Measurements from ENCODE around the gene RASAL2. TPM values are rescaled to one million over a fixed set of nuclear protein-coding genes. Genes with fewer than 3 reads are reported as not detected.

The RASAL2 gene
- total RNA-seq, 1 experiment from 2014 or later = not detected

- no peak overlapping the region for H3K4me3 ChIP-seq (ENCODE audit: low read length)
- no peaks in the 10 kb centered on the region for H3K27me3 ChIP-seq (ENCODE audit: low read length)
- H3K27ac ChIP-seq (ENCODE audit: low read length) = no peak overlapping the region
- no peak overlapping the region for H2AFZ ChIP-seq (ENCODE audit: low read length)
- no peaks in the 10 kb centered on the region for H3K4me1 ChIP-seq (ENCODE audit: low read length)
- H4K20me1 ChIP-seq (ENCODE audit: insufficient read depth, low read depth, low read length) = no peaks in the 10 kb centered on the region
- no peaks in the 10 kb centered on the region for H3K36me3 ChIP-seq (ENCODE audit: insufficient read depth, low read length)
- H3K79me2 ChIP-seq (ENCODE audit: low read length) = no peaks in the 10 kb centered on the region
- H3K4me2 ChIP-seq (ENCODE audit: low read depth, low read length, poor library complexity, severe bottlenecking) = no peak overlapping the region
- H3K9me3 ChIP-seq (ENCODE audit: low read length) = no peaks in the 10 kb centered on the region
- H3K9me2 ChIP-seq (replicated peaks; ENCODE audit: insufficient read depth, low read length) = no peaks in the 10 kb centered on the region
- no peak overlapping the region for H3K9ac ChIP-seq (ENCODE audit: low read length)
- DNase-seq = no peak
These were observed 426.9 kb downstream of the RASAL2 start for GRCh38 chr1:178520803-178521202.

GRCh38 chr1:178521241-178521640 is 427.3 kb downstream of the RASAL2 start:
- DNase-seq = no peak
- Histone ChIP-seq H3K4me3 (ENCODE audit: low read length) (no peak overlapping the region), H2AFZ (ENCODE audit: low read length) (no peak overlapping the region), H3K9ac (ENCODE audit: low read length) (no peak overlapping the region), H4K20me1 (ENCODE audit: insufficient read depth, low read depth, low read length) (no peaks in the 10 kb centered on the region), H3K27me3 (ENCODE audit: low read length) (no peaks in the 10 kb centered on the region), H3K4me2 (ENCODE audit: low read depth, low read length, poor library complexity, severe bottlenecking) (no peak overlapping the region), H3K9me3 (ENCODE audit: low read length) (no peaks in the 10 kb centered on the region), H3K9me2 (replicated peaks; ENCODE audit: insufficient read depth, low read length) (no peaks in the 10 kb centered on the region), H3K36me3 (ENCODE audit: insufficient read depth, low read length) (no peaks in the 10 kb centered on the region), H3K27ac (ENCODE audit: low read length) (no peak overlapping the region), H3K4me1 (ENCODE audit: low read length) (no peaks in the 10 kb centered on the region), H3K79me2 (ENCODE audit: low read length) (no peaks in the 10 kb centered on the region)

GRCh38 chr1:178527117-178527516 is 433.2 kb downstream of the RASAL2 start:
- H3K4me3 ChIP-seq (ENCODE audit: low read length) = no peak overlapping the region
- H3K9me2 ChIP-seq (replicated peaks; ENCODE audit: insufficient read depth, low read length) = no peaks in the 10 kb centered on the region
- H2AFZ ChIP-seq (ENCODE audit: low read length) = no peak overlapping the region
- no peak overlapping the region for H3K9ac ChIP-seq (ENCODE audit: low read length)
- H3K27ac ChIP-seq (ENCODE audit: low read length) = no peak overlapping the region
- H3K79me2 ChIP-seq (ENCODE audit: low read length) = no peaks in the 10 kb centered on the region
- H3K4me2 ChIP-seq (ENCODE audit: low read depth, low read length, poor library complexity, severe bottlenecking) = no peak overlapping the region
- no peaks in the 10 kb centered on the region for H3K27me3 ChIP-seq (ENCODE audit: low read length)
- no peaks in the 10 kb centered on the region for H3K9me3 ChIP-seq (ENCODE audit: low read length)
- no peaks in the 10 kb centered on the region for H3K36me3 ChIP-seq (ENCODE audit: insufficient read depth, low read length)
- H3K4me1 ChIP-seq (ENCODE audit: low read length) = peaks cover 3% of the 10 kb centered on the region
- no peak for DNase-seq
- H4K20me1 ChIP-seq (ENCODE audit: insufficient read depth, low read depth, low read length) = no peaks in the 10 kb centered on the region

GRCh38 chr1:178528228-178528952 is 434.5 kb downstream of the RASAL2 start:
- DNase-seq = no peak
- Histone ChIP-seq H3K27me3 (ENCODE audit: low read length) (no peaks in the 10 kb centered on the region), H3K9me3 (ENCODE audit: low read length) (no peaks in the 10 kb centered on the region), H3K4me3 (ENCODE audit: low read length) (no peak overlapping the region), H3K4me2 (ENCODE audit: low read depth, low read length, poor library complexity, severe bottlenecking) (no peak overlapping the region), H4K20me1 (ENCODE audit: insufficient read depth, low read depth, low read length) (no peaks in the 10 kb centered on the region), H3K79me2 (ENCODE audit: low read length) (no peaks in the 10 kb centered on the region), H3K36me3 (ENCODE audit: insufficient read depth, low read length) (no peaks in the 10 kb centered on the region), H3K4me1 (ENCODE audit: low read length) (peaks cover 9% of the 10 kb centered on the region), H3K27ac (ENCODE audit: low read length) (no peak overlapping the region), H2AFZ (ENCODE audit: low read length) (no peak overlapping the region), H3K9ac (ENCODE audit: low read length) (no peak overlapping the region), H3K9me2 (replicated peaks; ENCODE audit: insufficient read depth, low read length) (no peaks in the 10 kb centered on the region)

DNA sequence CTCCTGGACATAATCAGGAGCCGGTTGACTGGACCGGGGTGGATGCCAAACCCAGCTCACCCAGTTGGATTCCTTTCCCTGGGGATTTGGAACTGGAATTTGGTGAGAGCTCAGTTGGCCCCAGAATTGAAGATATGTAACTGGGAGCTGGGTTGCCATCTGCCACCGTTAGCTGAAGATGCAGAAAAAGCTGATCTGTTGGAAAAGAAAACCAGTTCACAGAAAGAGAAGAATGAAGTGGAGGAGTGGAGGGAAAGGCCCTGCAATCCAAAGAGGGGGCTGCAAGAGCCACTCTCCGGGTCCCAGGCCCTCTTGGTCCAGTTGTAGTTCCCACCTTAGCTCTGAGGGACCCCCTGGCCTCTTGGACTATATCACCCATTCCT is 435.0 kb downstream of the RASAL2 start:
- Histone ChIP-seq H3K27me3 (ENCODE audit: low read length) (no peaks in the 10 kb centered on the region), H3K4me1 (ENCODE audit: low read length) (peaks cover 9% of the 10 kb centered on the region), H3K9me2 (replicated peaks; ENCODE audit: insufficient read depth, low read length) (no peaks in the 10 kb centered on the region), H3K36me3 (ENCODE audit: insufficient read depth, low read length) (no peaks in the 10 kb centered on the region), H3K4me2 (ENCODE audit: low read depth, low read length, poor library complexity, severe bottlenecking) (no peak overlapping the region), H3K4me3 (ENCODE audit: low read length) (no peak overlapping the region), H3K9me3 (ENCODE audit: low read length) (no peaks in the 10 kb centered on the region), H3K79me2 (ENCODE audit: low read length) (no peaks in the 10 kb centered on the region), H4K20me1 (ENCODE audit: insufficient read depth, low read depth, low read length) (no peaks in the 10 kb centered on the region), H2AFZ (ENCODE audit: low read length) (no peak overlapping the region), H3K27ac (ENCODE audit: low read length) (no peak overlapping the region), H3K9ac (ENCODE audit: low read length) (no peak overlapping the region)
- DNase-seq = no peak

DNA sequence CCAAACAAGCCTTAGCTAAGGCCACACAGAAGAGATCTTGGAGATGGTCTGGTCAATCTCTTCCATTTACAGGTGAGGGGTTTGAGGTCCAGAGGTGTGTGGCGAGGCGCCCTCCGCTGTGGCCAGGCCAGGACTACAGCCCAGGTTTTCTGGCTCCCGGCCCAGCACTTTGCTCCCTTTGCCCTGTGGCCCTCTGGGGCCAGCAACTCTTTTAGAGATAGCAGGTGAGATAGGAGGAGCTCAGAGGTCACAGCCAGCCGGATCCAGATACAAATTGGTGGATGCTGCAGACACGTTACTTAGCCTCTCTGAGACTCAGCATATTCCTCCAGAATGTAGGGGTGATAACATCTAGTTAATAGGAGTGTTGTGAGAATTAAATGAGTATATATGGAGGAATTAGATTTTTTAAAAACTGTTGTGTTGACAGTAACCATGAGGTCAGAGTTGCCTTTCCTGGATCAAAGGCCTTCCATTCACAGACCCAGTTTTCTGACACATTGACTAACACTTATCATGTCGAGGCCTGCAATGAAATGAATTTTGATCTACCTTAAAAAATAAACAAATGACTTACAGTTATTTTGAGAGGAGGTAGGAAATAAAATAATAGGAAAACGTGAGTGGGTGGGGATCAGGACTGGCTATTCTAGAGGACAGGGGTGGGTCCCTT is 435.6 kb downstream of the RASAL2 start:
- H4K20me1 ChIP-seq (ENCODE audit: insufficient read depth, low read depth, low read length) = no peaks in the 10 kb centered on the region
- DNase-seq = no peak
- H3K9me2 ChIP-seq (replicated peaks; ENCODE audit: insufficient read depth, low read length) = no peaks in the 10 kb centered on the region
- no peak overlapping the region for H3K9ac ChIP-seq (ENCODE audit: low read length)
- no peaks in the 10 kb centered on the region for H3K9me3 ChIP-seq (ENCODE audit: low read length)
- H3K79me2 ChIP-seq (ENCODE audit: low read length) = no peaks in the 10 kb centered on the region
- H3K4me1 ChIP-seq (ENCODE audit: low read length) = peaks cover 9% of the 10 kb centered on the region
- no peaks in the 10 kb centered on the region for H3K27me3 ChIP-seq (ENCODE audit: low read length)
- no peaks in the 10 kb centered on the region for H3K36me3 ChIP-seq (ENCODE audit: insufficient read depth, low read length)
- no peak overlapping the region for H3K4me2 ChIP-seq (ENCODE audit: low read depth, low read length, poor library complexity, severe bottlenecking)
- H3K27ac ChIP-seq (ENCODE audit: low read length) = no peak overlapping the region
- H2AFZ ChIP-seq (ENCODE audit: low read length) = no peak overlapping the region
- H3K4me3 ChIP-seq (ENCODE audit: low read length) = no peak overlapping the region

GRCh38 chr1:178530037-178530402 is 436.1 kb downstream of the RASAL2 start:
- Histone ChIP-seq H3K36me3 (ENCODE audit: insufficient read depth, low read length) (no peaks in the 10 kb centered on the region), H4K20me1 (ENCODE audit: insufficient read depth, low read depth, low read length) (no peaks in the 10 kb centered on the region), H3K9ac (ENCODE audit: low read length) (no peak overlapping the region), H3K79me2 (ENCODE audit: low read length) (no peaks in the 10 kb centered on the region), H3K27ac (ENCODE audit: low read length) (no peak overlapping the region), H3K27me3 (ENCODE audit: low read length) (no peaks in the 10 kb centered on the region), H3K4me1 (ENCODE audit: low read length) (peaks cover 9% of the 10 kb centered on the region), H2AFZ (ENCODE audit: low read length) (no peak overlapping the region), H3K4me2 (ENCODE audit: low read depth, low read length, poor library complexity, severe bottlenecking) (no peak overlapping the region), H3K4me3 (ENCODE audit: low read length) (no peak overlapping the region), H3K9me3 (ENCODE audit: low read length) (no peaks in the 10 kb centered on the region), H3K9me2 (replicated peaks; ENCODE audit: insufficient read depth, low read length) (no peaks in the 10 kb centered on the region)
- no peak for DNase-seq

DNA sequence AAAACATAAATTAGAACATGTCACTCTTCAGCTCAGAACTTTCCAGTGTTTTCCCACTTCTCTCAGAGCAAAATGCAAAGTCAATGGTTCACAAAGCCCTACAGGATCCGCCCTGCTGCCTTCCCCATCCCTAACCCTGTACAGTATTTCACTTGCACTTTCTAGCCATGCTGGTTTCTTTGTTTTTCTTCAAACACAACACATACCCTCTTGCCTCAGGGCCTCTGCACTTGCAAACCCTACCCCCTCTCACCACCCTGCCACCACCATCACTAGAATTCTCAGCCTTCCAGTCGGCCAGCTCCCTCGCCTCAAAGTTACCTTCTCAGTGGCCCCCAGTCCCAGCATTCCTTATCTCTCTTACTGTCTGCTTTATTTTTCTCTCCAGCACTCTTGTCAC is 436.6 kb downstream of the RASAL2 start:
- H3K9me3 ChIP-seq (ENCODE audit: low read length) = no peaks in the 10 kb centered on the region
- no peaks in the 10 kb centered on the region for H3K79me2 ChIP-seq (ENCODE audit: low read length)
- H3K4me3 ChIP-seq (ENCODE audit: low read length) = no peak overlapping the region
- peaks cover 9% of the 10 kb centered on the region for H3K4me1 ChIP-seq (ENCODE audit: low read length)
- H4K20me1 ChIP-seq (ENCODE audit: insufficient read depth, low read depth, low read length) = no peaks in the 10 kb centered on the region
- DNase-seq = no peak
- H3K9ac ChIP-seq (ENCODE audit: low read length) = no peak overlapping the region
- no peak overlapping the region for H3K27ac ChIP-seq (ENCODE audit: low read length)
- no peaks in the 10 kb centered on the region for H3K9me2 ChIP-seq (replicated peaks; ENCODE audit: insufficient read depth, low read length)
- no peaks in the 10 kb centered on the region for H3K27me3 ChIP-seq (ENCODE audit: low read length)
- no peak overlapping the region for H2AFZ ChIP-seq (ENCODE audit: low read length)
- no peaks in the 10 kb centered on the region for H3K36me3 ChIP-seq (ENCODE audit: insufficient read depth, low read length)
- no peak overlapping the region for H3K4me2 ChIP-seq (ENCODE audit: low read depth, low read length, poor library complexity, severe bottlenecking)
